CD1c-positive myeloid dendritic cell (primary cell): ENCODE data around the gene FGF19.

Experiments used
- DNase-seq: peaks from one replicate; pipeline ENCODE4 v3.0.0-alpha.2; 2016; ENCODE audit errors: extremely low spot score

FGF19 gene

GRCh38 chr11:69671734-69672465 lies 31.9 kb downstream of the FGF19 start:
- DNase-seq, result no peak

GRCh38 chr11:69670158-69670845 lies 33.5 kb downstream of the FGF19 start:
- peak; percentile 63 for DNase-seq

DNA sequence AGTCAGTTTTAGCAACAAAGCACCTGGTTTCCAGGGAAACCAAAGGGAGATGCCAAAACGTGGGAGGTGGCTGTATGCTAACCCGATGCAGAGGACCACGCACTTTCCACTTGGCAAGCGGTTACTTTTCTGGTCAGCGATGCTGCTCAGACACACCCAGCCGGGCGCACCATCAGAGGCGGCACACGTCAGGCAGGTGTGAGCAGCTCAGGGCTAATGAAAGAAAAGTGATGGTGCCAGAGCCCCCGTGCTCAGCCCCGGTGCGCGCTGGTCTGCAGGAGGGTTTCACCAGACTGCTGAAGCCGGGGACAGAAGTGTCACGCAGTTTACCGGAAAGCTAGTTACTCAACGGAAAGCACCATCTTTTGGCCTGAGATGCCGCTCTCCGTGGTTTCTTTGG lies 34.3 kb downstream of the FGF19 start:
- no peak for DNase-seq

- no peak for DNase-seq
These were observed 35.9 kb downstream of the FGF19 start for GRCh38 chr11:69667619-69668604.

- DNase-seq, result no peak
These were observed 36.9 kb downstream of the FGF19 start for GRCh38 chr11:69666752-69667536.

DNA sequence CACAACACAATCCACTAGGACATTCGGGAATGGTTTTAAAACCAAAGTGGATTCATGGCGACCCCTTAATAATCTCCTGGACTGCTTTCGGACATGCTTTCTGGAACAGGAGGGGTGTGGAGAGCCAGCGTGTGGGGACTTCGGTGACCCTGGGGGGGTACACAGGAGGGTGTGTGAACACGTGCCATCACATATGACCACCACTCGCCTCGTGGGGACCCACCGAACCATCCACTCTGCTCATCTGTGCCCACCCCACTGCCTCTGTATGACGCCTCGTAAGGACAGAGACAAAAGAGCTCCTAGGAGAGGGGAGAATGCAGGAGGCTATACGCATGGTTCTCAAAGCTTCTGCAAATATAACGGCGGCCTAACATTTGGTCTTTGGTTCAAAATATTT lies 37.6 kb downstream of the FGF19 start:
- DNase-seq, result no peak

DNA sequence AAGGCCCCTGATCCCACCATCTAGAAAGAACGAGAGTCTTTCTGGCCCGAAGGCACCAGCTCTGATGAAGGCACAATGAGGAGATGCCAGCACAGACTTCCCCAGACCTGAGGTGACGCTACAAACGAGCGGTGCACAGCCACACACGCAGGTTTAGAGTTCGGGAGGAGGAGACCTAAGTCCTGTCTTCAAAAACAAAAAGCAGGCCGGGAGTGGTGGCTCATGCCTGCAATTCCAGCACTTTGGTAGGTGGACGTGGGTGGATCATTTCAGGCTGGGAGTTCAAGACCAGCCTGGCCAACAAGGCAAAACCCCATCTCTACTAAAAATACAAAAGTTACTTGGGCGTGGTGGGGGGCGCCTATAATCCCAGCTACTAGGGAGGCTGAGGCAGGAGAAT lies 38.2 kb downstream of the FGF19 start:
- DNase-seq, result no peak

GRCh38 chr11:69664901-69665300 lies 38.9 kb downstream of the FGF19 start:
- DNase-seq, result no peak

DNA sequence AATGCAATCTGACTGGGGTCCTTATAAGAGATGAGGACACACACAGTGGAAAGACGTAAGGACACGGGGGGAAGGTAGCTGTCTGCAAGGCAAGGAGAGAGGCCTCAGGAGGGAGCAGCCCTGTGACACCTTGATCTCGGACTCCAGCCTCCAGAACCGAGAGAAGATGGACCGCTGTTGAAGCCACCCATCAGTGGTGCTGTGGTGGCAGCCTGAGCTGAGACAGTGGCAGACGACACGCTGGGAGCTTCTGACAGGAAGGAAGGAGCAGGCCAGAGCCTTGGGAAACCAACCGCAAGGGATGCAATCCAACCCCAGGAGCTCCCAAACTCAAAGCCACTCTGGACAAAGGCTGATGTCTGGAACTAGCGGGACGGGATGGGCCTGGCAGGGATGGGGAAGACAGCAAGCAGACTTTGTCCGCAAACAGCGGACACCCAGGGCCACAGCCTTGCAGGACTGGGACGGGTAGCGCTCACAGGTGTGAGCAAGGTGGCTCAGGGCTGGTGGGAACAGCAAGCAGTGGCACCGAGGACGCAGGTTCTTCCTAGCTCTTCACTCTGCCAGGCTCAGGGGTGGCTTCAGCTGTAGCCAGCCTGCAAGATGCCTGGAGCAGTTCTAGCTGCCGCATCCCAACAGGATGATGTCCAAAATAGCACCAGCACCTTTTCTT lies 39.6 kb downstream of the FGF19 start:
- DNase-seq, result no peak

- DNase-seq, result no peak
These were observed 40.5 kb downstream of the FGF19 start for GRCh38 chr11:69663326-69663725.

GRCh38 chr11:69662806-69663205 lies 41.0 kb downstream of the FGF19 start:
- no peak for DNase-seq

DNA sequence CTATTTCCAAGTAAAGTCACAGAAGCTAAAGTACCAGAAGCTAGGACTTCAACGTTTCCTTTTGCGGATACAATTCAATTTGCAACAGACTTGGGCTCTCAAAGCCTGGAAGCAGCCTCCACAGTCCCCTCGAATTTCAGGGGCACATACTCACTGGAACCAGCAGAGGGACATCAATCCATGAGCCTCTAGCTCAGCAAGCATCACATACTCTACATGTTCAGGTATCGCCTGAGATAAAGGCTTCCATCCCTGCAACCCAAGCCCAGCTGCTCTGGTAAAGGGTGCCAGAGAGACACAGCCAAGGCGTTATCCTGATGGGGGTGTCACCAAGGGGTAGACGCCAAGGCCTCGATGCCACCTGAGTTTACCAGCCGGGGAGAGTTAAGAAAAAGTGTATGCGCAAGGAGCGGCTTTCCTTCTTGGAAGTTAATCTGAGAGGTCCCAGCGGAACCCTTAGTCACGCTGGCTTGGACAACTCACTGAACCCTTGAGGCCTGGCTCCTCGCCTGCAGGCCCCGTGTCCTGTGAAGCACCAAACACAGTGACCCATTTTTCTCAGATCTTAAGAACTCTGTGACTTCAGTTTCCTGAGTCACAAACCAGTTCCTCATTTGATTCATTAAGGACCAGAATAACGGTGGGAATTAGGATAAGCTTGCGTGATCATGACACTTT lies 41.7 kb downstream of the FGF19 start:
- peak; percentile 36 for DNase-seq

DNA sequence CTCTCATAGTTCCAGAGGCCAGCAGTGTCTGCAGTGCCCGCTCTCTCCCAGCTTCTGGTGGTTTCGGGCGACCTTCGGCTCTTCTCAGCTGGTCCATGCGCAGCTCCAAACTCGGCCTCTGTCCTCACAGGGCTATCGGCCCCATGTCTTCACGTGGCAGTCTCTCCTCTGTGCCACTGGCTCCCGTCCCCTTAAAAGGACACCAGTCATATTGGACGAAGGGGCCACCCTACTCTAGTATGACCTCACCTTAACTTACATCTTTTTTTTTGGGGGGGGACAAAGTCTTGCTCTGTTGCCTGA lies 42.5 kb downstream of the FGF19 start:
- DNase-seq, result no peak

- no peak for DNase-seq
These were observed 43.8 kb downstream of the FGF19 start for GRCh38 chr11:69660001-69660500.

DNA sequence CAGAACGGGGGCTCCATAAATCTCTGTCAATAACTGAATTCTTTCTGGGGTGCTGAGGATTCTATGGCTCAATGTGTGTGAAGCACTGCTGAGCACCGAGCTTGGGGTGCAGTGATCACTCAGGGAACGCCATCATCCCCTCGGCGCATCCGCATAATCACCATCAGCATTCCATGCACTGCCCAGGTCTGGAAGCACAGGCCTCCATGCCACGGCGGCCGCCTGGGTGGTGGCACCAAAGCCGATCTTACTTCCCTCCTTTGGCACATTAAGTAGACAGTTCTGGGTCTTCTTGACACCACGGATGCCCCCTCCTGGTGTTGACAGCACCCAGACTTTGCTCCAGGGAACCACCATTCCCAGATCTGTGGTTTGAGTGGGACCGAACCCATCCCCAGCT lies 44.2 kb downstream of the FGF19 start:
- no peak for DNase-seq

- DNase-seq, result no peak
These were observed 45.0 kb downstream of the FGF19 start for GRCh38 chr11:69658626-69659450.

DNA sequence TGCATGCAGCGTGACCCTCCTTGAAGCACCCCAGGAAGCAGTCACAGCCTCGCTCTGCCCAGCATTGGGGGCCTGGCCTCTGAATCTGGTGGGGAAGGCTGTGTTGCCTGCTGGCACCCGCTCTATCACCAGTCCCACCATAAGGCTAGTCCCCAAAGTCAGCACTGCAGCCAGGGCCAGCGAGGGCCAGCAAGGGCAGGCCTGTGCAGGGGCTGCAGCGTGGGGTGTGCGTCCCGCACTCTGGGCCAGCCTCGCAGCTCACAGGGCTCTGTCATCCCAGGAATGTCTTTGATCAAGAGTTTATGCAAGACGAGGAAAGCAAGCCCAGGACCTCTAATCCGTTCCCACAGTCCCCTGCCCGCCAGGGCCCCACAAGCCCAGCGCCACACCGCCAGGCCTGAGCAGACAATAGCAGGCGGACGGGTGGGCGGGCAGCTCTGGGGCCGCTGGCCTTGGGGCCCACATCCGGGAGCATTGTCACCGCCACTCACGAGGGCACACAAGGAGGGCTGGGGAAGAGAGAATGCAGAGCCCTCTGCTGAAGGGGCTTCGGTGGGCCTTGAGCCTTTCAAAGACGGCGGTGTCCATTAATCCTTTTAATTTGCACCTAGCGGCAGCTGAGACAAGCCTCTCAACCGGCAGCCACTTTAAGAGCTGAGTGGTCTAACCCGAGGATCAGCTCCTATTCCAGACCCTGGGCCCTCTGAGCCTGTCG lies 45.8 kb downstream of the FGF19 start:
- DNase-seq, result no peak

GRCh38 chr11:69657456-69657910 lies 46.3 kb downstream of the FGF19 start:
- DNase-seq, result no peak
